LoVo (cell line): ENCODE data around the gene SSTR3.

ENCODE experiments used
- DNase-seq: peaks from one replicate; pipeline ENCODE4 v3.0.0-alpha.2; 2016; ENCODE audit warnings: low spot score

Gene SSTR3

DNA sequence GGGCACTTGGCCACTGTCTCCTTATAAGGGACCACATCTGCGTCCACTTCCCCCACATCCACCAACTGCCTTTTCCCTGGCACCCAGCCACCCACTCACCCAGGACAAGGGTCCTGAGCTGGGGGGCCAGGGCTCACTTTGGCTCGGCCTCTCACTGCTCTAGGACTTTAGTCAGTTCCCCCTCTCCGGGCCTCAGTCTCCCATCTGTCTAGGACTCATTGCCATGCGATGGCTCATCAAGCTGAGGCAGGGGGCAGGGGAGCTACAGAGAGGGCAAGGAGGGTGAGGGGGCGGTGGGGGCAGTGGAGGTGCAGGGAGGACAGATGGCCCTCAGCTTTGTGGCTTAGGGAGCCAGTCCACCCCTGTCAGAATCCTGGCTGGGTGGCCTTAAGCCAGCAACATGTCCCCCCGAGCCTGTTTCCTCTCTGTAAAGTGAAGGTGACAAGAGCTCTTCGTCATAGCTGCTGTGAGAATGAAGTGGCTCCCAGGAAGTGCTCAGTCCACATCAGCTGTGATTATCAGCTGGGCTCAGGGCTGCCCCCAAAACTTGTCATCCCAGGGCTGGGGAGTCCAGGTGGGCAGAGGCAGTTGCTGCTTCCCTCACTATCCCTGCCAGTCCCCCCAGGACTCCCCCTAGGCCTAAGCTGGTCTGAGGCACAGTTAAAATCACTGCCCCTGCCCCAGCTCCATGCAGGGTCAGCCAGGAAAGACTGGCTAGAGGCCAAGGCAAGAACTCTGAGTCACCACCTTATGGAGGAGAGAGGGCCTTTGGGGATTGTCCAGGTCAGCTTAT is 16.9 kb upstream of the SSTR3 start:
- peak; percentile 10 for DNase-seq

DNA sequence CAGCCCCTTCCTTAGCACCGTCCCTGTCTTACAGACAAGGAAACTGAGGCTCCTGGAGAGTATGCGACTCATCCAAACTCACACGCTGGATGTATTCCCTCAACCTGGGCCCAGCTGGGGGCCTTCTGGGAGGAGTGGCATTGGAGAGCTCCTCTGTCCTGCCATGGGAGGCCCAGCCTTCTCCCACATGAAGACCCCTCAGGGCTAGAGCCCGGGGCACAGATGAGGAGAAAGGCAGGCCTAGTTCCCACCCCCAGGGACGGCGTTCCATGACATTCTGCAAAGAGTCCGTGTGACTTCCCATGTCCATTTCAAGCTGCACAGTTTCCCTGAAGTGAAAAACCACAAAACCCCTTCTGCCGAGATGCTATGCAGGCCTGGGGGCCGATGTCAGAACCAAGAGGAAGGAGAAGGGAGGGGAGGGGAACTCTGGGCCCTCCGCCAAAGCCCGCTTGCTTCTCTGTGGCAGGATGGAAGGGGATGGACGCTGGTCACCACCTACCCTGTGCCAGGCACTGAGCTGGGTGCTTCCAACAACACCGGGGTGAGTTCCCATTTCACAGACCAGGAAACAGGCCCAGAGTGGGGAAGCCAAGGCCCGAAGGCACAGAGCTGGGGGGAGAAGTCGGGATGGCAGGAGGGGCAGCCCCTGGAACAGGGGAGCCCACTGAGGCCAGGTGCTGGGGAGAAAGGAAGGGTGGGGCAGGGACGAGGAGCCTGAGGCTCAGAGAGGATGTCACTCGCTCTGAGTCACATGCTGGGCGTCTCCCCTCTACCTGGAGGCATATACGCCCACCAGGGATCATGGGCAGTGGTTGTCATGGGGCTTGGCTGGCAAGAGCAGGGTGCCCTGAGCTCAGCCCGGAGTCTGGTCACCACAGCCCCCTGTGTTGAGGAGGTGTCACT is 16.1 kb upstream of the SSTR3 start:
- DNase-seq = peak; percentile 12

DNA sequence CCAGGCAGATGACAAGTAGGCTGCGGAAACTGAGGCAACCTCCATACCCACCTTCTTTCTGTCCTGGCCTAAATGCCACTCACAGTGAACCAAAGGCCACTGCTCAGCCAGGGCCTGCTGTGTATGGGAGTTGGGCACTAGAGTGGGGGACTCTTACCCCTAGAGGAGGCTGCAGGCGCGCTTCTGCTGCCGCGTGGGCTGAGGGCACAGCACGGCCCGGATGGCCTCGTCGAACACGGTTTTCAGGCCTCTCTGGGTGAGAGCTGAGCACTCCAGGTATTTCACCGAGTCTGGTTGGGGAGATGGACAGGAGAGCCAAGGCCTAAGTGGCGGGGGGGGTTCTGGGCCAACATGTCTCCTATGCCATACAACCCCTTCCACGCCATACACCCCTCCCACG is 14.2 kb upstream of the SSTR3 start:
- no peak for DNase-seq

- DNase-seq = no peak
Measured at GRCh38 chr22:37226087-37226486, 13.8 kb upstream of the SSTR3 start.

- DNase-seq = no peak
Measured at GRCh38 chr22:37225481-37225880, 13.2 kb upstream of the SSTR3 start.

DNA sequence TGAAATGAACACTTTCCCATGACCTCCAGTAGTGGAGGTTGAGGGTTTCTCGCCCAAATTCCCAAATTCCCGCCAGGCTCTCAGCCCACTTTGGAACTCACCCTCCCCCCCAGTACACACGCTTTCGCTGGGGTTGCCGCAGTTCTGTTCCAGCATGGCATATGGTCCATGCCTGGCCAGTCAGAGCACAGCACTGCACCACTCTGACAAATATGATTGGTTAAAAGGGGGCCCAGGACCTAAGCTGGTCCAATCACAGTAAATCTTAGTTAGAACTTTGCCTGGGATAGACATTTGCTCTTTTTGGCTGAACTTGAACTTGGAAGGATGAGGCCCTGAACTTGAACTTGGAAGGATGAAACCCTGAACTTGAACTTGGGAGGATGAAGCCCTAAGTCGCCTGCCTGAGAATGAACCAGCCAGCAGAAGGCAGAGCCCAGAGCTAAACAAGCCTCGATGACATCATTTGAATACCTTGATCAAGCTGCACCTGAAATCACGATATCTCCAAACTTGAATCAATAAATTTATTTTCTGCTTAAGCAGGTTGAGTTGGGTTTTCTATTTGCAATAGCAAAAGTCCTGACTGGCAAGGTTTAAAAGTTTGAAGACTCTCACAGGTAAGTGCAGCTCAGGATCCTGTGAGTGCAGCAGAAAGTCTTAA is 12.6 kb upstream of the SSTR3 start:
- DNase-seq = no peak

GRCh38 chr22:37223965-37224551 is 11.8 kb upstream of the SSTR3 start:
- no peak for DNase-seq

- no peak for DNase-seq
Measured at GRCh38 chr22:37222440-37222971, 10.2 kb upstream of the SSTR3 start.

- DNase-seq = no peak
Measured at GRCh38 chr22:37221424-37222333, 9.4 kb upstream of the SSTR3 start.

DNA sequence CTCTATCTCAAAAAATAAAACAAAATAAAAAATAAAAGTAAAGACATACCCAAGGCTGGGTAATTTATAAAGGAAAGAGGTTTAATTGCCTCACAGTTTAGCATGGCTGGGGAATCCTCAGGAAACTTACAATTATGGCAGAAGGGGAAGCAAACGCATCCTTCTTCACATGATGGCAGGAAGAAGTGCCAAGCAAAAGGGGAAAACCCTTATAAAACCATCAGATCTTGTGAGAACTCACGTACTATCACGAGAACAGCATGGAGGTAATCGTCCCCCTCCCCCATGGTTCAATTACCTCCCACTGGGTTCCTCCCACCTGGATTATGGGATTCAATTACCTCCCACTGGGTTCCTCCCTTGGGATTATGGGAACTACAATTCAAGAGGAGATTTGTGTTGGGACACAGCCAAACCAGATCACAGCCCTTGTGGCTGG is 8.3 kb upstream of the SSTR3 start:
- no peak for DNase-seq

GRCh38 chr22:37219533-37219932 is 7.3 kb upstream of the SSTR3 start:
- DNase-seq = no peak

DNA sequence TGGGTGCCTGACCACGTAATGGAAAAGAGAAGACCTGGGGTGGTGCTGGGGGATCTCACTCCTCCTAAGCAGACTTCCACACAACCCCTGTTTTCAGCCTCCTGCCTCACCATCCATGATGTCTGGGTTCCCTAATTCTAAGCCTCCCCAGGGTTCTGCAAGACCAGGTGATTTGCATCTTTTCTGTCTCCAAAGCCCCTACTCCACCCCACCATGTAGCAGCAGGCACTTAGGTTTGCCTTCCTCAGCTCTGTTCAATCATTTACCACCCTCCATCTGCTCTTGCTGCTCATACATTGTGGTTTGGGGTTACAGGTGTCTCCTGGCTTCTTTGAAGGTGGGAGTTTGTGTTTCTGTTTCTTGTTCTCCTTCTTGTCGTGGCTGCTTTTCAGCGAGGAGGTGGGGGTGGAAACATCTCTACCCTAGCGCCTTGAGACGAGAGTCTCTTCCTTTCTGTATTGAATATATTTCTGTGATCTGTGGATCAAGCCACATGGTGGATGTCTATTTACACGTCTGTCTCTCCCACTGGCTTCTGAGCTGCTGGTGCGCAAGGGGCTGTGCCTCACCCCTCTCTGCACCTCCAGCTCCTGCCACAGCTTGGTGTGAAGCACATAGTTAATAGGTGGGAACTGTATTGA is 6.6 kb upstream of the SSTR3 start:
- no peak for DNase-seq

DNA sequence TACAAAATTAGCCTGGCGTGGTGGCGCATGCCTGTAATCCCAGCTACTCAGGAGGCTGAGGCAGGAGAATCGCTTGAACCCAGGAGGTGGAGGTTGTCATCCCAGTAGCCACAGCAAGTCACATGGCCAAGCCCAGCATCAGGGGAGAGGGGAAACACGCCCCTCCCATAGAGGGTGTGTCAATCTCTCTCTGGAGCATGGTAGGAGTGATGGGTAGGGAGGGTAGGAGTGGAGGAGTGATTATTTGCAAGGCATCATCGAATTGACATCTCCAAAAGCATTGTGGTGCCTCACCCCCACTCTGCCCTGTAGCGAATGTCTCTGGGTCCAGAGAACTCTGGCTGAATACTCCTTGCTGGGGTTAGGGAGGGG is 6.1 kb upstream of the SSTR3 start:
- no peak for DNase-seq

- DNase-seq = no peak
Measured at GRCh38 chr22:37215890-37216289, 3.6 kb upstream of the SSTR3 start.

GRCh38 chr22:37214731-37215030 is 2.4 kb upstream of the SSTR3 start:
- DNase-seq = no peak

DNA sequence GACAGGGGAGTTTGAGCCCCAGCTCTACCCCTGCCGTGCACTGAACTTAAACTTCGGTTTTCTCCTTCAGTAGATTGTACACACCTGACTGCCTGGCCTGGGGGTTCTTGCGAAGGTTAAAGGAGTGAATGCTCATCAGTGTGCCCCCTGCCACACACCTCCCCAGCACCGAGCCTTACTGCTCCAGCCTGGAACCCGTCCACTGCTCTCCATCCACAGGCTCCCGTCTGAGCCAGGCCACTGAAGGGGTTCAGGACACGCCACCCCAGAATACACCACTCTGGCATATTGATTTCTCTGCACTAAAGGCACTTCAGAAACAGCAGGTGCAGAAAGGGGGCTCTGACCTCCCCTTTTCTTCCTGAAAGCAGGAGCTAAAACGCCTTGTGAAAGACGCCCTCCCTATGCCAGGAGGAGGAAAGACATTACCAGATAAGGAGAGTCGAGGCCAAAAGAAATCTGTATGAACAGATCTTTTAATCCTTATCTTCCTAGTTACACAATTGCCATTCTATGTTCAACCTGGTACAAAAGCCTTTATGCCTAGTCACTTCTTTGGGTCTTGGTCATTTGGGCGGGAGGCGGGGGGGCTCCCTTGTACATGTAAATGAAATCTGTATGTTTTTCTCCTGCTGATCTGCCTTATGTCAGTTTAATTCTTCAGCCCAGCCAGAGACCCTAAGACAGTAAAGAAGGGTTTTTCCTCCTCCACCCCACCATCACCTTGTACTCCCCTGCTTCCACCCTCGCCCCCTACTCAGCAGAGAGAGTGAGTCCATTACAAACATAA is 1.9 kb upstream of the SSTR3 start:
- no peak for DNase-seq

DNA sequence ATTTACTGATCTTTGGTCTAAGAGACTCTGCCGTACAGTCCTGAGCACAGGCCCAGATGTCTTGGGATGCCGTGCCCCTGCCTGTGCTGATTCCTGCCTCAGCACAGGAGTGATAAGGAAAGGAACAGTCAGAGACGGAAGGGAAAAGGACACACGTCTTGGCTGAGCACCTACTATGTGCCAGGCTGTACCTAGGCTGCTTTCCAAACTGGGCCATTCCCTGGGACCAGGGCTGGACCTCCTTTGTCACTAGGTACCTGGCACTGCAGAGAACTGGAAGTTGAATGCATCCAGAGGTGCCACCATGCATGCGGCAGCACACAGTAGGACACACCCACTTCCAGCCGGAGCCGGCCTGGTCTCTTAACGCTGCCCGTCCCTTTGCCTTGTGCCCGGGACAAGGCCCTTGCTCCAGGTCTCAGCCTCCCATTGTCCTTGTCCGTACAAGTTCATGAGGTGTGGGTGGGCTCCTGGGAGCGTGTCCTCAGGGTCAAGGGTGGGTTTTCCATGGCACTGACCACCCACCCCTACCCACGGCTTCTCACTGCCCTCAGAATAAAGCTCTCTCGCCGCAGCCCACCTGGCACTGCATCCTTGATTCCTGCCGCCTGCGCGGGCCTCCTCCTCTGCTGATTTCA is 1.1 kb upstream of the SSTR3 start:
- no peak for DNase-seq

- DNase-seq = no peak
Measured at GRCh38 chr22:37211866-37212173, 457 bp downstream of the SSTR3 start.

GRCh38 chr22:37211075-37211865 is 1.0 kb downstream of the SSTR3 start:
- DNase-seq = no peak
